ENCODE results near the gene OSBPL2.

GRCh38 chr20:62208061-62208794 lies 30.1 kb upstream of the OSBPL2 start:
- TF ChIP-seq, protein P1, sequence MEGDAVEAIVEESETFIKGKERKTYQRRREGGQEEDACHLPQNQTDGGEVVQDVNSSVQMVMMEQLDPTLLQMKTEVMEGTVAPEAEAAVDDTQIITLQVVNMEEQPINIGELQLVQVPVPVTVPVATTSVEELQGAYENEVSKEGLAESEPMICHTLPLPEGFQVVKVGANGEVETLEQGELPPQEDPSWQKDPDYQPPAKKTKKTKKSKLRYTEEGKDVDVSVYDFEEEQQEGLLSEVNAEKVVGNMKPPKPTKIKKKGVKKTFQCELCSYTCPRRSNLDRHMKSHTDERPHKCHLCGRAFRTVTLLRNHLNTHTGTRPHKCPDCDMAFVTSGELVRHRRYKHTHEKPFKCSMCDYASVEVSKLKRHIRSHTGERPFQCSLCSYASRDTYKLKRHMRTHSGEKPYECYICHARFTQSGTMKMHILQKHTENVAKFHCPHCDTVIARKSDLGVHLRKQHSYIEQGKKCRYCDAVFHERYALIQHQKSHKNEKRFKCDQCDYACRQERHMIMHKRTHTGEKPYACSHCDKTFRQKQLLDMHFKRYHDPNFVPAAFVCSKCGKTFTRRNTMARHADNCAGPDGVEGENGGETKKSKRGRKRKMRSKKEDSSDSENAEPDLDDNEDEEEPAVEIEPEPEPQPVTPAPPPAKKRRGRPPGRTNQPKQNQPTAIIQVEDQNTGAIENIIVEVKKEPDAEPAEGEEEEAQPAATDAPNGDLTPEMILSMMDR (IDR thresholded peaks at IDR 0.05; ENCODE audit: borderline replicate concordance, extremely low read depth, low read length, poor library complexity, severe bottlenecking) = no peak
- no peak for TF ChIP-seq EZH2 (IDR thresholded peaks at IDR 0.05; ENCODE audit: borderline replicate concordance, low read depth, low read length, severe bottlenecking)

Measured in DND-41 (cell line).